ENCODE results near the gene LTBP2. TPM values are rescaled to one million over a fixed set of nuclear protein-coding genes. Genes with fewer than 3 reads are reported as not detected.

The LTBP2 gene
- total and polyA plus RNA-seq, 2 of the 8 experiments (the other 6 are each of a cell fraction or from before 2014, with no cell fraction given): 0.48 to 0.89 TPM

DNA sequence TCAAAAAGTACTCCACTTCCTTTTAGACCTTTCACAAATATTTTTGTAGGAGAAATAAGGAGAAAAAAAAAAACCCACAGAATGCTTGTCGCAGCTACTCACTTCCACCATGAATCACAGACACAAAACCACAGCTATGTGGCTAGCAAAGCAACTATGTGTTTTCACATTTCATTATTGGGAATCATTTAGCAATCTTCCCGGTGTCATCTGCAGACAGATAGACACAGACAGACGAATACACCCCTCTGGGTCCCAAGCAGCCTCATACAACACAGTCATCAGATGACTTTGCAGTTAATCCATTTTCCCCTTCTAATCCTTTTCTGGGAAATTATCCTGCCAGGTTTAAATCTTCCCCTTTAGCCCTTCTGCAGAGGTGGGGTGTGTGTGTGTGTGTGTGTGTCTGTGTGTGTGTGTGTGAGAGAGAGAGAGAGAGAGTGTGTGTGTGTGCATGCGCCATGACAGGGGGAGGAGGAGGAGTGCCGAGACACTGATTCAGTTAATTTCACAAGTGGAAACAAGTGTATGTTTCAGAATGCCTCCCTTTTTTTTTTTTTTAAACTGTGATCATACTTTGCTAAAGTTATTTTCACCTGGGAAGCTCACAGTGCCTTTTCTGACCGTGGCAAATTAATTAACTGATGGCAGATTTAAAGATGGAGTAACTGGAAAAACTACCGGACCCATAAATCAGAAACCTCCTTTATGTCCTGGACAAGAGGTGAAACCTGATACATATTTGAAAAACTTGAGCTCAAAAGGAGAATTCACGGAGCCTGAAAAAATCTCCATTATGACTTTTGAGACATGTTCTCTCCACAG is 39.9 kb downstream of the LTBP2 start:
- no peak overlapping the region for H4K91ac ChIP-seq (replicated peaks; ENCODE audit: insufficient read length, low read length)
- no peak overlapping the region for H2BK120ac ChIP-seq (replicated peaks; ENCODE audit: low read depth, low read length)
- H2BK5ac ChIP-seq (ENCODE audit: low read depth, low read length): no peak overlapping the region
- no peaks in the 10 kb centered on the region for H3K27me3 ChIP-seq (replicated peaks in 1 of 4; ENCODE audit: control insufficient read depth in 3 of 4, extremely low read depth in 1 of 4, insufficient read depth in 3 of 4, low read length in 3 of 4)
- H3K4me2 ChIP-seq (ENCODE audit: insufficient read depth in 1 of 2, low read depth in 2 of 2, low read length in 2 of 2): no peak overlapping the region
- H4K5ac ChIP-seq (ENCODE audit: insufficient read length, low read depth, low read length): no peak overlapping the region
- H3K79me1 ChIP-seq (ENCODE audit: low read depth, low read length): no peaks in the 10 kb centered on the region
- H3K79me2 ChIP-seq (ENCODE audit: control insufficient read depth in 1 of 2, insufficient read depth in 2 of 2, low read length in 2 of 2): no peaks in the 10 kb centered on the region
- H2AFZ ChIP-seq (ENCODE audit: low read length): no peak overlapping the region
- H3K56ac ChIP-seq (replicated peaks; ENCODE audit: insufficient read length, low read depth, low read length): no peak overlapping the region
- DNase-seq (ENCODE audit: low read depth in 1 of 2, low spot score in 2 of 2) (no peak), FAIRE-seq (no peak)
- no peaks in the 10 kb centered on the region for H3K9me3 ChIP-seq (ENCODE audit: insufficient read depth in 2 of 2, low read depth in 1 of 2, low read length in 1 of 2)
- H4K8ac ChIP-seq (ENCODE audit: extremely low read depth, insufficient read depth, low read length): no peak overlapping the region
- H3K23me2 ChIP-seq (ENCODE audit: low read depth, low read length): no peaks in the 10 kb centered on the region
- no peak overlapping the region for H2AK5ac ChIP-seq (ENCODE audit: low read depth, low read length)
- no peak for TF ChIP-seq YY1 (IDR thresholded peaks at IDR 0.05; ENCODE audit: low read depth, low read length)
- no peak for TF ChIP-seq NANOG (IDR thresholded peaks at IDR 0.05; ENCODE audit: insufficient read depth, low read depth, low read length, poor library complexity, severe bottlenecking)
- TF ChIP-seq SIRT6 (IDR thresholded peaks at IDR 0.05; ENCODE audit: low read length): no peak
- no peak for TF ChIP-seq TEAD4 (IDR thresholded peaks at IDR 0.05; ENCODE audit: low read depth, low read length)
- TF ChIP-seq BRCA1 (IDR thresholded peaks at IDR 0.05; ENCODE audit: low read depth, low read length): no peak
- TF ChIP-seq RFX5 (IDR thresholded peaks at IDR 0.05; ENCODE audit: borderline replicate concordance, low read depth, low read length): no peak
- no peak for TF ChIP-seq HDAC6 (IDR thresholded peaks at IDR 0.05; ENCODE audit: low read depth, low read length)
- TF ChIP-seq CEBPB (IDR thresholded peaks at IDR 0.05; ENCODE audit: low read depth, low read length): no peak
- TF ChIP-seq CBX5 (IDR thresholded peaks at IDR 0.05; ENCODE audit: low read depth, low read length): no peak
- H3K27ac ChIP-seq (ENCODE audit: low read depth, low read length): no peak overlapping the region
- no peak overlapping the region for H3K4me3 ChIP-seq (ENCODE audit: extremely low read depth in 1 of 4, insufficient read depth in 2 of 4, low read depth in 3 of 4, low read length in 4 of 4)
- H2BK12ac ChIP-seq (ENCODE audit: low read depth, low read length): no peak overlapping the region
- H3K18ac ChIP-seq (ENCODE audit: extremely low read depth, low read length): no peak overlapping the region
- peaks cover 0 to 7% (median 5%) of the 10 kb centered on the region in 4 experiments; a peak in 5 of 7 replicates for H3K4me1 ChIP-seq (replicated peaks in 1 of 4; ENCODE audit: control insufficient read depth in 3 of 4, insufficient read depth in 4 of 4, low read length in 3 of 4)
- H3K36me3 ChIP-seq (ENCODE audit: control insufficient read depth in 2 of 4, insufficient read depth in 4 of 4, low read length in 3 of 4): no peaks in the 10 kb centered on the region
- H3K23ac ChIP-seq (ENCODE audit: insufficient read length): no peak overlapping the region
- no peak overlapping the region for H3K14ac ChIP-seq (ENCODE audit: insufficient read length)
- WGBS, 2 experiments (ENCODE audit: extremely low coverage in 1 of 2, insufficient coverage in 1 of 2, insufficient read length in 1 of 2, insufficient replicate concordance in 2 of 2, low coverage in 1 of 2, low lambda C conversion rate in 2 of 2, missing lambda C conversion rate in 1 of 2): 90% methylated on average over 5 of the region's 8 CpGs; no CpG with 5 or more reads in 1 of the 2 experiments
- CTCF ChIA-PET (ENCODE audit: partially characterized antibody): interaction anchor here (0.8 to 4.9 kb wide), 20 partner anchors 9 to 292 kb away, joined by 3 to 51 read pairs (median 8); partner anchors contain the start of gene LTBP2
- H2BK20ac ChIP-seq (ENCODE audit: low read length): no peak overlapping the region
- H3K4ac ChIP-seq (replicated peaks; ENCODE audit: insufficient read length, low read depth, low read length): no peak overlapping the region
- H2BK15ac ChIP-seq (ENCODE audit: low read length): no peak overlapping the region
- no peaks in the 10 kb centered on the region for H4K20me1 ChIP-seq (replicated peaks in 1 of 2; ENCODE audit: control insufficient read depth in 1 of 2, insufficient read depth in 2 of 2, low read length in 2 of 2)
- H3K9ac ChIP-seq (replicated peaks in 1 of 4; ENCODE audit: extremely low read depth in 1 of 4, low read depth in 3 of 4, low read length in 3 of 4): no peak overlapping the region
- POLR2A ChIA-PET (ENCODE audit: partially characterized antibody): no interaction called here

Data from H1 (cell line).